ENCODE data around the gene CCNG1. TPM values are rescaled to one million over a fixed set of nuclear protein-coding genes. Genes with fewer than 3 reads are reported as not detected.
"Not testable (repeated sequence)": the region's sequence is repeated elsewhere in the genome, so short reads cannot be mapped to it uniquely, and the experiment has no call there.

Gene CCNG1
- total and polyA plus RNA-seq, 9 donors = 194 to 376 (median 298) TPM

- no CpG with 5 or more reads among the region's 10 CpGs for WGBS (ENCODE audit: insufficient coverage)
Observed at GRCh38 chr5:163404364-163405173, 32.8 kb upstream of the CCNG1 start.

GRCh38 chr5:163407034-163407655 lies 30.2 kb upstream of the CCNG1 start:
- no peaks in the 10 kb centered on the region for H3K9me3 ChIP-seq (replicated peaks; ENCODE audit: control insufficient read depth, low read depth, low read length)
- DNase-seq = peak; percentile 7
- no peak overlapping the region for H3K4me3 ChIP-seq (ENCODE audit: low read length)
- WGBS (ENCODE audit: insufficient coverage) = no CpG with 5 or more reads among the region's 2 CpGs
- H3K4me1 ChIP-seq (ENCODE audit: control insufficient read depth, insufficient read depth, low read length) = peaks cover 4% of the 10 kb centered on the region
- H3K27ac ChIP-seq (ENCODE audit: low read length) = no peak overlapping the region
- H3K27me3 ChIP-seq (ENCODE audit: control insufficient read depth, insufficient read depth, low read length) = no peaks in the 10 kb centered on the region
- no peaks in the 10 kb centered on the region for H3K36me3 ChIP-seq (ENCODE audit: control insufficient read depth, insufficient read depth, low read length)

More at GRCh38 chr5:163404364-163405173, 32.8 kb upstream of the CCNG1 start:
- Histone ChIP-seq H3K4me3 (ENCODE audit: low read length) (no peak overlapping the region), H3K27ac (ENCODE audit: low read length) (no peak overlapping the region), H3K27me3 (ENCODE audit: control insufficient read depth, insufficient read depth, low read length) (no peaks in the 10 kb centered on the region), H3K9me3 (replicated peaks; ENCODE audit: control insufficient read depth, low read depth, low read length) (no peaks in the 10 kb centered on the region), H3K4me1 (ENCODE audit: control insufficient read depth, insufficient read depth, low read length) (peaks cover 4% of the 10 kb centered on the region), H3K36me3 (ENCODE audit: control insufficient read depth, insufficient read depth, low read length) (no peaks in the 10 kb centered on the region)
- no peak for DNase-seq

GRCh38 chr5:163408311-163408923 lies 29.0 kb upstream of the CCNG1 start:
- no peaks in the 10 kb centered on the region for H3K27me3 ChIP-seq (ENCODE audit: control insufficient read depth, insufficient read depth, low read length)
- H3K4me3 ChIP-seq (ENCODE audit: low read length) = no peak overlapping the region
- peak; percentile 81 for DNase-seq
- no peak overlapping the region for H3K27ac ChIP-seq (ENCODE audit: low read length)
- no peaks in the 10 kb centered on the region for H3K9me3 ChIP-seq (replicated peaks; ENCODE audit: control insufficient read depth, low read depth, low read length)
- H3K4me1 ChIP-seq (ENCODE audit: control insufficient read depth, insufficient read depth, low read length) = peaks cover 4% of the 10 kb centered on the region
- WGBS (ENCODE audit: insufficient coverage) = 0% methylated on average over 4 of the region's 9 CpGs
- no peaks in the 10 kb centered on the region for H3K36me3 ChIP-seq (ENCODE audit: control insufficient read depth, insufficient read depth, low read length)

GRCh38 chr5:163409384-163409783 lies 28.0 kb upstream of the CCNG1 start:
- peaks cover 4% of the 10 kb centered on the region for H3K4me1 ChIP-seq (ENCODE audit: control insufficient read depth, insufficient read depth, low read length)
- H3K36me3 ChIP-seq (ENCODE audit: control insufficient read depth, insufficient read depth, low read length) = no peaks in the 10 kb centered on the region
- peaks cover 2% of the 10 kb centered on the region for H3K27me3 ChIP-seq (ENCODE audit: control insufficient read depth, insufficient read depth, low read length)
- WGBS (ENCODE audit: insufficient coverage) = 63% methylated on average over 2 of the region's 6 CpGs
- no peak for DNase-seq
- no peaks in the 10 kb centered on the region for H3K9me3 ChIP-seq (replicated peaks; ENCODE audit: control insufficient read depth, low read depth, low read length)
- H3K27ac ChIP-seq (ENCODE audit: low read length) = no peak overlapping the region
- H3K4me3 ChIP-seq (ENCODE audit: low read length) = no peak overlapping the region

- WGBS (ENCODE audit: insufficient coverage) = no CpG with 5 or more reads among the region's 2 CpGs
- H3K36me3 ChIP-seq (ENCODE audit: control insufficient read depth, insufficient read depth, low read length) = no peaks in the 10 kb centered on the region
- no peaks in the 10 kb centered on the region for H3K9me3 ChIP-seq (replicated peaks; ENCODE audit: control insufficient read depth, low read depth, low read length)
- no peak overlapping the region for H3K27ac ChIP-seq (ENCODE audit: low read length)
- peaks cover 2% of the 10 kb centered on the region for H3K27me3 ChIP-seq (ENCODE audit: control insufficient read depth, insufficient read depth, low read length)
- no peak for DNase-seq
- H3K4me3 ChIP-seq (ENCODE audit: low read length) = no peak overlapping the region
- H3K4me1 ChIP-seq (ENCODE audit: control insufficient read depth, insufficient read depth, low read length) = peaks cover 4% of the 10 kb centered on the region
Observed at GRCh38 chr5:163410505-163410904, 26.9 kb upstream of the CCNG1 start.

GRCh38 chr5:163415673-163416072 lies 21.7 kb upstream of the CCNG1 start:
- H3K27me3 ChIP-seq (ENCODE audit: control insufficient read depth, insufficient read depth, low read length); H3K4me1 ChIP-seq (ENCODE audit: control insufficient read depth, insufficient read depth, low read length); H3K27ac ChIP-seq (ENCODE audit: low read length); H3K36me3 ChIP-seq (ENCODE audit: control insufficient read depth, insufficient read depth, low read length); DNase-seq; H3K9me3 ChIP-seq (replicated peaks; ENCODE audit: control insufficient read depth, low read depth, low read length); H3K4me3 ChIP-seq (ENCODE audit: low read length): not testable (repeated sequence)
- 67% methylated on average over 1 of the region's 15 CpGs for WGBS (ENCODE audit: insufficient coverage)

- Histone ChIP-seq H3K4me3 (ENCODE audit: low read length) (no peak overlapping the region), H3K4me1 (ENCODE audit: control insufficient read depth, insufficient read depth, low read length) (no peaks in the 10 kb centered on the region), H3K36me3 (ENCODE audit: control insufficient read depth, insufficient read depth, low read length) (no peaks in the 10 kb centered on the region), H3K27me3 (ENCODE audit: control insufficient read depth, insufficient read depth, low read length) (no peaks in the 10 kb centered on the region), H3K9me3 (replicated peaks; ENCODE audit: control insufficient read depth, low read depth, low read length) (no peaks in the 10 kb centered on the region), H3K27ac (ENCODE audit: low read length) (no peak overlapping the region)
- WGBS (ENCODE audit: insufficient coverage) = 100% methylated on average over 1 of the region's 1 CpG
- DNase-seq = no peak
Observed at GRCh38 chr5:163424836-163425235, 12.6 kb upstream of the CCNG1 start.

GRCh38 chr5:163426128-163426527 lies 11.3 kb upstream of the CCNG1 start:
- not testable (repeated sequence) for H3K27ac ChIP-seq (ENCODE audit: low read length); H3K27me3 ChIP-seq (ENCODE audit: control insufficient read depth, insufficient read depth, low read length); H3K4me1 ChIP-seq (ENCODE audit: control insufficient read depth, insufficient read depth, low read length); H3K4me3 ChIP-seq (ENCODE audit: low read length); H3K36me3 ChIP-seq (ENCODE audit: control insufficient read depth, insufficient read depth, low read length); DNase-seq; H3K9me3 ChIP-seq (replicated peaks; ENCODE audit: control insufficient read depth, low read depth, low read length)
- 61% methylated on average over 2 of the region's 4 CpGs for WGBS (ENCODE audit: insufficient coverage)

GRCh38 chr5:163432544-163432943 lies 4.9 kb upstream of the CCNG1 start:
- WGBS (ENCODE audit: insufficient coverage) = 70% methylated on average over 1 of the region's 1 CpG
- no peaks in the 10 kb centered on the region for H3K36me3 ChIP-seq (ENCODE audit: control insufficient read depth, insufficient read depth, low read length)
- H3K27ac ChIP-seq (ENCODE audit: low read length) = no peak overlapping the region
- no peaks in the 10 kb centered on the region for H3K27me3 ChIP-seq (ENCODE audit: control insufficient read depth, insufficient read depth, low read length)
- H3K4me3 ChIP-seq (ENCODE audit: low read length) = no peak overlapping the region
- H3K9me3 ChIP-seq (replicated peaks; ENCODE audit: control insufficient read depth, low read depth, low read length) = no peaks in the 10 kb centered on the region
- DNase-seq = no peak
- H3K4me1 ChIP-seq (ENCODE audit: control insufficient read depth, insufficient read depth, low read length) = no peaks in the 10 kb centered on the region

- no peak overlapping the region for H3K4me3 ChIP-seq (ENCODE audit: low read length)
- WGBS (ENCODE audit: insufficient coverage) = 46% methylated on average over 3 of the region's 5 CpGs
- no peak overlapping the region for H3K27ac ChIP-seq (ENCODE audit: low read length)
- H3K4me1 ChIP-seq (ENCODE audit: control insufficient read depth, insufficient read depth, low read length) = no peaks in the 10 kb centered on the region
- no peaks in the 10 kb centered on the region for H3K9me3 ChIP-seq (replicated peaks; ENCODE audit: control insufficient read depth, low read depth, low read length)
- no peaks in the 10 kb centered on the region for H3K36me3 ChIP-seq (ENCODE audit: control insufficient read depth, insufficient read depth, low read length)
- no peak for DNase-seq
- no peaks in the 10 kb centered on the region for H3K27me3 ChIP-seq (ENCODE audit: control insufficient read depth, insufficient read depth, low read length)
Observed at GRCh38 chr5:163433271-163433670, 4.1 kb upstream of the CCNG1 start.
